Epithelial cell of proximal tubule (primary cell): ENCODE data around the gene MAT1A. TPM values are rescaled to one million over a fixed set of nuclear protein-coding genes. Genes with fewer than 3 reads are reported as not detected.
"Not testable (repeated sequence)": the region's sequence is repeated elsewhere in the genome, so short reads cannot be mapped to it uniquely, and the experiment has no call there.

Source experiments
- DNase-seq: peaks from one replicate; pipeline ENCODE4 v3.0.0-alpha.2; 2011; ENCODE audit warnings: low read depth
- H3K4me3 ChIP-seq: 2 replicates; pipeline ENCODE4 v1.5.1; 2011; ENCODE audit warnings: low read depth, mild to moderate bottlenecking, low read length
- CTCF ChIP-seq: conservative IDR thresholded peaks from 2 replicates; pipeline ENCODE4 v1.5.1; 2012; ENCODE audit warnings: low read depth, mild to moderate bottlenecking, low read length
- total RNA-seq: library from RNA; depleted of rRNA; stranded (reverse); fragments of >200 nt; gene quantifications from 2 replicates; pipeline ENCODE4 v1.2.3, GENCODE V29; 2015

The MAT1A gene
- total RNA-seq, 1 donor from 2014 or later: not detected

- peak; percentile 51 for TF ChIP-seq CTCF
- not testable (repeated sequence) for DNase-seq, H3K4me3 ChIP-seq
Measured at GRCh38 chr10:80256798-80257197, 32.7 kb downstream of the MAT1A start.

GRCh38 chr10:80254726-80255125 is 34.7 kb downstream of the MAT1A start:
- not testable (repeated sequence) for DNase-seq

DNA sequence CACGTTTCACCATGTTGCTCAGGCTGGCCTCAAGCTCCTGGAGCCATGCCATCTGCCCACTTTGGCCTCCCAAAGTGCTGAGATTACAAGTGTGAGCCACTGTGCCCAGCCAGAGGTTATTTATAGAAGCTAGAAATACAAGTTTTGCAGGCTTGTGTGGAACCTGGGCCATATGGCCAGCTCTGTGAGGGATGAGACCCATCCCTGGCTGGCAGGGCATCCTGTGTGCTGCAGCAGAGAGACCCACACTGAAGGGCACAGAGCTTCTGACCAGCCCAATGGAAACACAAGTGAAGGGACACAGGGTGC is 35.5 kb downstream of the MAT1A start:
- not testable (repeated sequence) for DNase-seq, H3K4me3 ChIP-seq

More at GRCh38 chr10:80254726-80255125, 34.7 kb downstream of the MAT1A start:
- H3K4me3 ChIP-seq: not testable (repeated sequence)

GRCh38 chr10:80253266-80253962 is 36.0 kb downstream of the MAT1A start:
- TF ChIP-seq CTCF: no peak
- no peak overlapping the region for H3K4me3 ChIP-seq
- DNase-seq: no peak

- DNase-seq: no peak
- TF ChIP-seq CTCF: no peak
- H3K4me3 ChIP-seq: no peak overlapping the region
Measured at GRCh38 chr10:80252296-80252887, 37.1 kb downstream of the MAT1A start.

DNA sequence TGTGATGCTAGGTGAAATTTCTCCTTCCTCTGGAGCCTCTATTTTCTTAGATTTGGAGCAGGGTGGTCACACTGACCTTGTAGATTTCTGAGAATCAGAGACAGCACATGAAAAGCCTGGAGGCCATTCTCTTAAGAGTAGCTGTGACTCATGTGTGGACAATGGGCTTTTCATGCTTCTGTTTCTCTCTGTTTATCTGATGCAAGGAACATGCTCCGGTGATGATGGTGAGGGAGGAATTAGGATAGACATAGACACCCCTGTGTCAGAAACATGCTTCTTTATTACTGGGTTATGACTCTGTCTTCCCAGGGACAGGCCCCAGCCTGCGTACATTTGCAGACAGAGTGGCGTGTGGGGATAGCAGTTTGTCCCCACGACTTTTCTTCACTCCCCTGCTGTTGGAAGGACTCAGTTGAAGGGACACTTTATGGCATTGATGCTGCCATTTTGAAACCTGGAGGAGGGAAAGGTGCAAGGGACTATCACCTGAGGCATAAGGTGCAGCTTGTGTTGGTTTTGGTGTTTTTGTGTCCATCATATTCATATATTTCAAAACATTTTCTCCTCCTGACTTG is 37.7 kb downstream of the MAT1A start:
- DNase-seq, H3K4me3 ChIP-seq: not testable (repeated sequence)

DNA sequence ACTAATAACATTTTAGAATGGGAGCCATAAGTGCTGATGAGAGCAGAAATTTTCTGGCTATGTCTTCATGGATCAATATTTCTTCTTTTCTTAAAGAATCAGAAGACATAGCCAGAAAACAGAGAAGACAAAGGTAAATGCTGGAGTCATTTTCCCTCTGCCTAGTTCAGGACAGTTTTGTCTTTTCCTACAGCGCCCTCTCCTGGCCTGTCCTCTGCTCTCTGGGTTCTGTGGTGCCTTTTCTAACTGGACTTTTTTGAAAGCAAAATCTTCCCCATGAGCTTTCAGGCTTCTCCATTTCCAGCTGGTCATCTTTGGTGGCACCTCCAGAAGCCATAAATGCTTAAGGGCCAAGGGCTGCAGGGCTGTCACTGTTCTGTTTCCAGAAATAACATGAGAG is 39.1 kb downstream of the MAT1A start:
- H3K4me3 ChIP-seq, DNase-seq: not testable (repeated sequence)

GRCh38 chr10:80249906-80250305 is 39.6 kb downstream of the MAT1A start:
- DNase-seq, H3K4me3 ChIP-seq: not testable (repeated sequence)

DNA sequence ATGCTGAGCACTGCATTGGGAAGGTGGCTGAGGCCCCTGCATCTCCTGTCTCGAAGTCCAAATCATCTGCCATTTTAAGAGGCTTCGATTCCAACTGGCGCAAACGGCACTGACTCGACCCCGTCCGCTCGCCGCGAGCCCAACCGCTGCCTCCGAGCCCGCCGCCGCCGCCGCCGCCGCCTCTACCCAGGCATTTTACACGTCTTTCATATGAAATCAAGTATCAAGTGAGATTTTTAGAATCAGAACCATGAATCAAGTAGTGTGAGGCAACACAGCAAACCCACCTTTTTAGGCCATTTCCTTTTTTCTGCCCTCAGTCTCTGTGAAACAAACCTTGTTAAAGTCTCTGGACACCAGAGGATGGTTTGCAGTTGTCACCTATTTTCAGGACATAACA is 41.8 kb downstream of the MAT1A start:
- not testable (repeated sequence) for H3K4me3 ChIP-seq, DNase-seq

GRCh38 chr10:80244371-80244770 is 45.1 kb downstream of the MAT1A start:
- DNase-seq, H3K4me3 ChIP-seq: not testable (repeated sequence)

DNA sequence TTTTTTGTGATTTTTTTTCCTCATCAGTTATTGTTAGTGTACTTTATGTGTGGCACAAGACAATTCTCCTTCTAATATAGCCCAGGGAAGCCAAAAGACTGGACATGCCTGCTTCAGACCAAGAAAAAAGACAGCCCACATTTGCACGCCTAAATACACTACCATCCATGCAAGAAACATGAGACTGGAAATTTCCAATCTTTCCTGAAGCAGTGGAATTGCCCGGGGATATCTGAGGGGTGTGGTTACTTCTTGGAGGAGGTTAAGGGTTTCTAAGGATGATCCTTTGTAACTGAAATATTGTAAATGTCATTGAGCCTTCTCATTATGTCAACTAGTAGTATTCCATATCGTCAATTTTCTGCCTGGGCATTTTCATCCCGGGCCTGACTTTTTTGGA is 47.1 kb downstream of the MAT1A start:
- DNase-seq, H3K4me3 ChIP-seq: not testable (repeated sequence)

- H3K4me3 ChIP-seq, DNase-seq: not testable (repeated sequence)
Measured at GRCh38 chr10:80236457-80236856, 53.0 kb downstream of the MAT1A start.

DNA sequence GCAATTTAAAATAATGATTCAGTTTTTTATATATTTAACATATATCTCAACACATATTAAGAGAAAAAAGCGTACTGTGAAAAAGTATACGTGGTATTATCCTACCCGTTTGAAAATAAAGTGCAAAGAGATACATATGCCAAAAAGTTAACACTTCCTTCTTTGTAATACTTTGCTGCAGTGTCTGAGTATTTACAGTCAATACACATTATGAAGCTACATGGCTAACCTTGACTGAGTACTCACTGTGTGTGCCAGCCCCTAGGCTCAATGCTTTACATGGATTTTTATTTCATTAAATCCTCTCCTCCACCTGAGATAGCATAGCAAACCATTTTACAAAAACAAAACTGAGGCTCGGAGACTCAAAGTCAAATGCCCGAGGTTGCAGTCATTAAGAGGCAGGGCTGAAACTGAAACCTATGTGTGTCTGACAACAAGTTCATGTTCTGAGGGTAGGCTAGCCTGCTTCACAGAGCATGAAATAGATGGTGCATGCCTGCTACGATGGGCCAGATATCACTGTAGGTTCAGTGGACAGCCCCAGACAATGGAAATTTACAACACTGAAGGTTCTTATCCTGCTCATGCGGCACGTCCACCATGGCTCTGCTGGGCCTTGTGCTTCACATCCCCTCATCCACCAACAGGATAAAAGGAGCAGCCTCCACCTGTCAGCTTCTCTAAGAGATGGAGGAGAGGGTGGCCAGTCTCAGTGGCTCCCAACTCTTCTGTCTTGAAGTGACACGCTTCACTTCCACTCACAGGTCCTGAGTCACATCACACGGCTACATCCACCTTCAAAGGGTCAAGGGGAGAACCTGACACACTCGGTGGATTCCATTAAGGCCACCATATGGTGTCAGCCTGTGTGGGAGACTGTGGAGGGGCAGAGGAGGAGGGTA is 54.9 kb downstream of the MAT1A start:
- not testable (repeated sequence) for DNase-seq, H3K4me3 ChIP-seq

GRCh38 chr10:80233871-80234270 is 55.6 kb downstream of the MAT1A start:
- not testable (repeated sequence) for H3K4me3 ChIP-seq, DNase-seq

DNA sequence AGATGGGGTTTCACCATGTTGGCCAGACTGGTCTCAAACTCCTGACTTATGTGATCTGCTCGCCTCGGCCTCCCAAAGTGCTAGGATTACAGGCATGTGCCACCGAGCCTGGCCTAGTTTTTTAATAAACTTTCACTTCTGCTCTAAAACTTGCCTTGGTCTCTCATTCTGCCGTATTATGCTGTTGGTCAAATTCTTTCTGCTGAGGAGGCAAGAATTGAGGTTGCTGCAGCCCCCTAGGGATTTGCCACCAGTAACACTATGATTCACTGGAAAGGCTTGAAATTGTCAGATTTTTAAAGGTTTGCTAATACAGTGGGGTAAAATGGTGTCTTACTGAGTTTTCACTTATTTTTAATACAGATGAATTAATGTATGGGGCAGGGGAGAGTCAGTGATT is 62.7 kb downstream of the MAT1A start:
- DNase-seq, H3K4me3 ChIP-seq: not testable (repeated sequence)
